Activated CD8-positive, alpha-beta T cell treated with anti-CD3 and anti-CD28 coated beads for 36 hours (primary cell): Measurements from ENCODE around the gene LRRFIP2. TPM values are rescaled to one million over a fixed set of nuclear protein-coding genes. Genes with fewer than 3 reads are reported as not detected.

ENCODE experiments used
- ATAC-seq: fragments of 200-7000 bp; cut with Tn5 transposase; one replicate; pipeline ENCODE4 v1.10.0; 2021; ENCODE audit warnings: mild to moderate bottlenecking, moderate library complexity
- CTCF ChIA-PET: fragments of 350-600 bp; sonication (Branson Sonifier 250); formaldehyde crosslinking; loops from one replicate; lab custom pipeline; 2021; ENCODE audit warnings: antibody characterized with exemption; lab: Charles Lee
- POLR2A ChIA-PET: fragments of 350-600 bp; sonication (Branson Sonifier 250); formaldehyde crosslinking; loops from one replicate; lab custom pipeline; 2021; ENCODE audit warnings: antibody characterized with exemption; lab: Charles Lee
- DNase-seq: peaks from one replicate; pipeline ENCODE4 v3.0.0-alpha.2; 2020
- H3K27ac Mint-ChIP-seq: one replicate; pipeline ENCODE4 v1.8.0; 2021; ENCODE audit warnings: mild to moderate bottlenecking, mixed read lengths
- H3K27me3 Mint-ChIP-seq: one replicate; pipeline ENCODE4 v1.8.0; 2021; ENCODE audit warnings: mixed read lengths
- H3K36me3 Mint-ChIP-seq: one replicate; pipeline ENCODE4 v1.8.0; 2021; ENCODE audit warnings: low read depth, mixed read lengths
- H3K4me1 Mint-ChIP-seq: one replicate; pipeline ENCODE4 v1.8.0; 2021; ENCODE audit warnings: low read depth, mixed read lengths
- H3K4me3 Mint-ChIP-seq: one replicate; pipeline ENCODE4 v1.8.0; 2021; ENCODE audit warnings: mild to moderate bottlenecking, moderate library complexity, mixed read lengths
- H3K9me3 Mint-ChIP-seq: one replicate; pipeline ENCODE4 v1.8.0; 2021; ENCODE audit warnings: mixed read lengths
- intact Hi-C: fragments of 100-400 bp; cut with micrococcal nuclease; formaldehyde crosslinking; loops from one replicate; pipeline ENCODE4 v1.10.0; 2022
- total RNA-seq, 2 experiments: library from RNA; stranded (reverse); gene quantifications; one replicate each; pipeline ENCODE4 v1.2.3, GENCODE V29; 2021
- TF ChIP-seq, protein P1 (sequence below): fragments of 200-600 bp; IDR thresholded peaks from one replicate; pipeline ENCODE4 v1.8.0; 2022; ENCODE audit warnings: antibody characterized with exemption, mild to moderate bottlenecking

LRRFIP2 gene
- total RNA-seq, 2 experiments from 2014 or later = 18.7 to 23.1 TPM

- Mint-ChIP-seq H3K9me3 (no peaks in the 10 kb centered on the region), H3K36me3 (peaks cover 49% of the 10 kb centered on the region), H3K4me3 (no peak overlapping the region), H3K27me3 (no peaks in the 10 kb centered on the region), H3K4me1 (no peaks in the 10 kb centered on the region), H3K27ac (no peak overlapping the region)
- POLR2A ChIA-PET = no interaction called here
- ATAC-seq (no peak), DNase-seq (no peak)
- CTCF ChIA-PET = interaction anchor here (1.2 kb wide), 1 partner anchor 49 kb away, joined by 3 read pairs; the partner anchor contains the start of genes EPM2AIP1 and MLH1
- intact Hi-C loops = no loop called here
- TF ChIP-seq, protein P1, sequence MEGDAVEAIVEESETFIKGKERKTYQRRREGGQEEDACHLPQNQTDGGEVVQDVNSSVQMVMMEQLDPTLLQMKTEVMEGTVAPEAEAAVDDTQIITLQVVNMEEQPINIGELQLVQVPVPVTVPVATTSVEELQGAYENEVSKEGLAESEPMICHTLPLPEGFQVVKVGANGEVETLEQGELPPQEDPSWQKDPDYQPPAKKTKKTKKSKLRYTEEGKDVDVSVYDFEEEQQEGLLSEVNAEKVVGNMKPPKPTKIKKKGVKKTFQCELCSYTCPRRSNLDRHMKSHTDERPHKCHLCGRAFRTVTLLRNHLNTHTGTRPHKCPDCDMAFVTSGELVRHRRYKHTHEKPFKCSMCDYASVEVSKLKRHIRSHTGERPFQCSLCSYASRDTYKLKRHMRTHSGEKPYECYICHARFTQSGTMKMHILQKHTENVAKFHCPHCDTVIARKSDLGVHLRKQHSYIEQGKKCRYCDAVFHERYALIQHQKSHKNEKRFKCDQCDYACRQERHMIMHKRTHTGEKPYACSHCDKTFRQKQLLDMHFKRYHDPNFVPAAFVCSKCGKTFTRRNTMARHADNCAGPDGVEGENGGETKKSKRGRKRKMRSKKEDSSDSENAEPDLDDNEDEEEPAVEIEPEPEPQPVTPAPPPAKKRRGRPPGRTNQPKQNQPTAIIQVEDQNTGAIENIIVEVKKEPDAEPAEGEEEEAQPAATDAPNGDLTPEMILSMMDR = no peak
Observed at GRCh38 chr3:37041546-37042195, 132.7 kb downstream of the LRRFIP2 start.

DNA sequence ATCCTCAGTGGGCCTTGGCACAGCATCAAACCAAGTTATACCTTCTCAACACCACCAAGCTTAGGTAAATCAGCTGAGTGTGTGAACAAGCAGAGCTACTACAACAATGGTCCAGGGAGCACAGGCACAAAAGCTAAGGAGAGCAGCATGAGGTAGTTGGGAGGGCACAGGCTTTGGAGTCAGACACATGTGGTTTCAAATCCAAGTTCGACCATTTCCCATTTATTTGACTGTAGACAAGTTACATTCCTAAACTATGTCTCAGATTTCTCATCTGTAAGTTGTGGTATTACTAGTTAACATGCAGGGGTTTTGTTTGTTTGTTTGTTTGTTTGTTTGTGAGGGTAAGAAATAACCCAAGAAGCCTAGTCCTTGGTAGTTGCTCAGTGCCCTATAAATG, 134.2 kb downstream of the LRRFIP2 start:
- Mint-ChIP-seq H3K36me3 (peaks cover 59% of the 10 kb centered on the region), H3K4me1 (no peaks in the 10 kb centered on the region)

DNA sequence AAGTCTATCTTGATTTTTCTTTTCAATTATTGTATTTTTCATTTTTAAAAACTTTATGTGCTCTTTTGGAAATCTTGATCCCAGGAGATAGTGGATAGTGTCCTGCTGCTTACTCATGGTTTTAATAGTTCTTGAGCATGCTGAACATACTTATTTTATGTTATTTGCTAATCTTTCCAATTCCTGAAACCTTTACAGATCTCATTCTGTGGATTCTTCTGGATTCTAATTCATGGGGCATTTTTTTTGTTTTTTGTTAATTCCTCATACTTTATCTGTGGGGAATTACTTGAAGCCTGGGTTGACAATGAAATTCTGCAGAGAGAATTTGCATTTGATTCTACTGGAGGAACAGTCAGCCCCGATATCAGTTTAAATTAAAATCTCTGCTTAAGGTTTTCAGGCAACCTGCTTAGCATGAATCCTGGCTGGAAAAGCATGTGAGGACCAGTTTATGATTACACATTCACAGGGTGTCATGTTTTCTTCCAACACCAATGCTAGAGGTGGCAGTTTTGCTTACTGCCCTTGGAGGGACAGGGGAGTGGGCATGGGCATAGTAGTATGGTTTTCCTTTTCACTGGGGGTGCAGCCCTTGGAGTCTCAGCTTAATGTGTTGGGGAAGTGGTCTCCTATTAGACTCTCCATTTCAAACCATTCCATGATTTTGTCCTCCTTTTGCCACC, 135.1 kb downstream of the LRRFIP2 start:
- peaks cover 2% of the 10 kb centered on the region for H3K9me3 Mint-ChIP-seq
- TF ChIP-seq, protein P1 = no peak
- DNase-seq = no peak
- no peak for ATAC-seq
- POLR2A ChIA-PET = no interaction called here
- H3K27me3 Mint-ChIP-seq = no peaks in the 10 kb centered on the region
- no peak overlapping the region for H3K4me3 Mint-ChIP-seq
- peaks cover 62% of the 10 kb centered on the region for H3K36me3 Mint-ChIP-seq
- CTCF ChIA-PET = interaction anchor here (4.3 kb wide), 1 partner anchor 15 kb away, joined by 17 read pairs; no protein-coding TSS in a partner anchor
- no peaks in the 10 kb centered on the region for H3K4me1 Mint-ChIP-seq
- intact Hi-C loops = no loop called here
- no peak overlapping the region for H3K27ac Mint-ChIP-seq

More for the DNA sequence above, 134.2 kb downstream of the LRRFIP2 start:
- Mint-ChIP-seq H3K27ac (no peak overlapping the region), H3K9me3 (no peaks in the 10 kb centered on the region), H3K27me3 (no peaks in the 10 kb centered on the region), H3K4me3 (no peak overlapping the region)
- TF ChIP-seq, protein P1 = no peak
- intact Hi-C loops = no loop called here
- CTCF ChIA-PET = no interaction called here
- no peak for DNase-seq
- POLR2A ChIA-PET = no interaction called here
- ATAC-seq = no peak

- Mint-ChIP-seq H3K4me1 (no peaks in the 10 kb centered on the region), H3K27ac (no peak overlapping the region), H3K4me3 (no peak overlapping the region), H3K36me3 (peaks cover 73% of the 10 kb centered on the region), H3K9me3 (peaks cover 4% of the 10 kb centered on the region), H3K27me3 (no peaks in the 10 kb centered on the region)
- ChIA-PET POLR2A (no interaction called here), CTCF (interaction anchor here (4.3 kb wide), 1 partner anchor 13 kb away, joined by 17 read pairs; no protein-coding TSS in a partner anchor)
- DNase-seq (no peak), ATAC-seq (no peak)
- TF ChIP-seq, protein P1 = no peak
- intact Hi-C loops = no loop called here
Observed at GRCh38 chr3:37037352-37037751, 137.0 kb downstream of the LRRFIP2 start.

- ChIA-PET POLR2A (no interaction called here), CTCF (interaction anchor here (1.5 kb wide), 1 partner anchor 9 kb away, joined by 6 read pairs; no protein-coding TSS in a partner anchor)
- DNase-seq = no peak
- ATAC-seq = no peak
- Mint-ChIP-seq H3K27me3 (no peaks in the 10 kb centered on the region), H3K4me3 (no peak overlapping the region), H3K9me3 (peaks cover 4% of the 10 kb centered on the region), H3K36me3 (peaks cover 73% of the 10 kb centered on the region), H3K4me1 (no peaks in the 10 kb centered on the region), H3K27ac (no peak overlapping the region)
- TF ChIP-seq, protein P1 = no peak
- intact Hi-C loops = no loop called here
Observed at GRCh38 chr3:37032961-37033360, 141.4 kb downstream of the LRRFIP2 start.
